ENCODE results near the gene SIPA1L3.

- TF ChIP-seq POLR2A (IDR thresholded peaks at IDR 0.05): no peak
- TF ChIP-seq CTCF (IDR thresholded peaks at IDR 0.05 in 4 of 5, conservative IDR thresholded peaks at IDR 0.05 in 1 of 5): no peak
These were observed 174.7 kb downstream of the SIPA1L3 start for GRCh38 chr19:38081547-38082255.
